Endothelial cell of hepatic sinusoid (primary cell): Measurements from ENCODE around the gene PALLD.

Source experiments
- in situ Hi-C: cut with HindIII; loops from 2 replicates; pipeline ENCODE4 v1.10.0; 2017; ENCODE audit warnings: low sequenced_read_pairs

PALLD gene

DNA sequence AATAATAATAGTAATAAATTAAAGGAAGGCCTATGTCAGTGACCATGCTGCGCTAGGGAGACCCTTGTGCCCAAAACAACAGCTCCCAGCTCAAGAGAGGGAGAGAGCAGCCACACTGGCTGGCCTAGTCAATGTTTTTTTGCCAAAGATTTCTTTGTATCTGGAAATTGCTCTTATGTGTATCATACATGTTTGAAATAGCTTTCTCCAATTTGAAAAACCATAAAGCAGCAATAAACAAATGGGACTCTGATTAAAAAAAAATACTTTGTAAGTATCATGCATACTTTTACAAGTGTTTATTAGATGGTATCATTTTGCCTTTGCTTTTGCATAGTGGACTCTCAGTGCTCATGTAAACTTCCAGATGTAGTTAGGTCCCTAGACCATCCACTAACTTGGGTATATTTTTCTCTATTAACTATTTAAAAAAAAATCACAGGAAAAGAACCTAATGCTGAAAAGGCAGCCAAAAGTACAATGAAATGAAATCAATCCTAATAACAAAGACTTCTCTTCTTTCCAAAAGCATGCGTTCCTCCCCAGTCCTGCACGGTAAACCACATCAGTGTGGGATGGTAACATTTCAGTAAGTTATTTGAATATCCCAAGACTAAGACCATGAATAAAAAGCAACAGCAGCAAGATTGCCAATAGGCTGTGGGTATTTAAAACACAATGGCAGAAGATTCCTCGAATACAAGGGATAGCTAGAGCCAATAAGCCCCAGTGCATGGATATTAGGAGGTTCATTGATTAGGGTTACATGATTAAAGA lies 117.6 kb downstream of the PALLD start:
- in situ Hi-C loops: no loop called here

DNA sequence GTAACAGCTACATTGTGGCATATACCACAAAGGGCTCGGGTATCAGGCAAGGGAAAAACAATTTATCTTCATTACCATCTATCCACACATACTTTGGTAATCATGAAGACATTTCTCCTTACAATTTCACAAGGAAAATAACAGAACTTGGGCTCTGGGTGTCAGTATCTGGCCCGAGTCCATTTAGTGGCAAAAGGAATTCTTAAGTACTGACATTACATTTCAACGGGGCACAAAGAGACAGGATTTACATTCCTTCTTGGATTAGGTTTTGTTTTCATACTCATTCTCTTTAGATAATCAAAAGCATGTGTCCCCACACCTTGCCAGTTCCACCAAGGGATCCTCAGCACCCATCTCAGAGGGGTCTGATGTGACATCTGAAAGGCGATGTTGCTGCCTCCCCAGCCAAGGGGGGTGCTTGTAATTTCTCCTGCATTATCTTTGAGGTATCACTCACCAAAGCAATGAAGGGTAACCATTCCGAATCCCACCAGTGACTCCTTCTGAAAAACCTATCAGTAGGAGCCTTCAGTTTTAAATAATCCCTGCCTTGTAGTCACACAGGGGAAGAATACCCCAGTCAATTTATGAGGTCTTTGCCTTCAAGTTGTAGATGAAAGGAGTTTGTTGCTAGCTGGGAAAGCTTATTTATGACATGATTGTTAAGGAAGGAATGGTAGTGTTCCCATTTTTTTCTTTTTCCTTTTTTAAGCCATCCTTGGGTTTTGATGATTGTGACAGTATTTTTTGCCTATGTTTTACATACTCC lies 118.6 kb downstream of the PALLD start:
- in situ Hi-C loops: no loop called here

DNA sequence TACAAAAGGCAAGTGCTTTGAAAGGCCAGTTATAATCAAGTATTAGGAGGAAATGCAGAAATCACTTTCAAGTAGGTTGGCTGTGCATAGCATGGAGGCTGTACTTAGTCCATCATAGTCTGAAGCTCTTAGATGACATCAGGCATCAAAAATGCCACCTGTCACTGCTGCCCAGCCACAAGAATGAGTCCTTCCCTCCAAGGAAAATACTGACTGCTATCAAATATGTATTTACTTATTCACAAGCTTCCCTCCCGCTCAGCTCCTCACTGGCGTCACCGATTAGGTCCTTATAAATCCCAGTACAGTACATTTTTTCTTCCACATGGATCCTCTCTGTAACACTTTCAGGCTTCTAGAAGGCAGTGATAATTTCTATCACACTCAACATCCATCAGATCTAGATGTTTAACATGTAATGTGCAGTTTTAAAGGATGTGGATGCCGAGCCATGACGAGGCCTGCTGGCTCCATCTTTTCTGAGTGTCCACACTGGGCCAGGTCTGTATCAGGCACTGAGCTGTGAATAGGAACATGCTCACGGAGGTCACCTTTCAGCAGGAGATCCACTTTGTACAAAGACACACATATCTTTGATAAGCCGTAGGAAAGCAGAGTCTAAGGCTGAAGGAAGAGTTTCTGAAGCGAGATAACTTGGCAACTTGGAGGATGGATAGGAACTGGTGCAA lies 121.9 kb downstream of the PALLD start:
- in situ Hi-C loops: no loop called here

DNA sequence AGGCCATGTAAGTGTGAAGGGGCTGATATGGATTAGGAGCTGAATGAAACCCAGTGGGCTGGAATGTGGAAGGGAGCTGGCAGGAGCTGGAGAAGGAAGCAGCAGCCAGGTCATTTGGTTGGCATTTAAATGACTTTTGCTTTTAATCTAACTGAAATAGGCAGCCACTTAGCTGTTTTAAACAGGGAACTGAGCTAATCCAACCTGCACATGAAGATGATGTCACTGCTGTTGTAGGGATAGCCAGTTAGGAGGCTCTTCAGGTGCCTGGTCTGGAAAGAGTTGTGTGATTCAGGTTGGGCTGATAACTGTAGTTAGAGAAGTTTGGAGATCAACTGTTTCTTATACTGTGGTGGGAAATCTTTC lies 122.4 kb downstream of the PALLD start:
- in situ Hi-C loops: no loop called here

DNA sequence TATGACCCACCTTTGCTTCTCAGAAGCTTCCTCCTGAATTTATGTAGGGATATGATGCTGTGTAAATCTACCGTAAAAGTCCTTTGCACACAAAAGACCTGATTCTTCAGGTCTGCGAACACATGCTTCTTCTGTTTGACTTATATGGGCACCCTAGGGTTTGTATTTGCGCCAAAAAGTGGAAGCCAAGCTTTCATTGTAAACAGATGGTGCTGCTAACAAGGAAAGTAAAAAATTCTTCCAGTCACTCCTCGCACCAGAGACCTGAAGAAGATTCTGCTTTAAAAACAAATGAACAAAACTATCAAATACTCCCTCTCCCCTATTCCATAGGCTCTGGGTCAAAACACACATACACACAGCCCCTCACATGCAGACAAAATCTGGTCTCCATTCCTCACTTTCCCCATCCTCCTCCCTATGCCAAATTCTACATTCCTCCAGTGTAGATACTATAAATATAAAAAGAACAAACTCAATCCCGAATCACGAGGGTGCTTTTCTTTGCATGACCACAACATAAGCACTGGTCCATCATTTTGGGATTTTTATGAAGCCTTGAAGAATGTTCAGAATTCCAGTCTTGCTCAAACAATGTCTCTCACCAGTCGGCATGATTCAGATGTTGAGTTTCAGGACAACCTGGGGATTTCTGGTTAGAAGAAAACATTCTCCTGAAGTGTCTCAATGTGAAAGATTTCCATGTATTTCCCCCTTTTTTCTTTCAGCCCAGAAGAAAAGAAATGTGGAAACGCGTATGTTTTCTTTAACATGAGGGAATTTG lies 125.1 kb downstream of the PALLD start:
- in situ Hi-C loops: no loop called here

DNA sequence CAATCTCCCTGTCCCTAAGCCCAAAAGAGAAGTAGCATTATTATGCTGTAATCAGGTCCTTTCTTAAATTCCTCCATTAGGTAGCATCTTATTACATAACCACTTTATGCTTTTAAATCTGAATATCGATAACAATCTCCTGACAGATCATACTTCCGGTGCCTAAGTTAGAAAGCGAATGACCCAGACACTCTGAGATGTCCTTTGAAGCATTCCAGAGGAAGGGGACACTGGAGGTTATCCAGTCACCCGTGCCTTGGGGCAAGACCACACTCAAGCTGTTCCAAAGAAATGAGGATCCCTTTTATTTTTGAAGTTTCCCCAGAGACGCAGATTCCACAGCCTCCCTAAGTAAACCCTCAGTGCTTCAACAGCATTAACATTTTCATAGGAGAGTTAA lies 125.7 kb downstream of the PALLD start:
- in situ Hi-C loops: no loop called here

DNA sequence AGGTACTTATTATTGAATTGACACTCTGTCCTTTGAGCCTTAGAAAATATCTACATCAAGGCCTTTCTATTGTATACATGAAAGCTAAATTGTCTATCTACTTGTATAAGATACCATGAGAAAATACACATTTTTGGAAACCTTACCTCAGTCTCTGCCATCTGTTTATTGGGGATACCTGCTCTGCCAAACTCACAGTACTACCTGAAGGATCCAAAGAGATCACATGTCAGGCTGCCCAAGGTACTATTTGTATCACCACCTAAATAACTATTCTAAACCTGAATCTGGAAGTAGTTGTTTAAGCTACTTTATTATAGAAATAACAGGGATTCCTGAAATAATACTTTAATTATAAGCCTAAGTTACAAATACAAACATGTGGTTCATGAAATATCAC lies 126.2 kb downstream of the PALLD start:
- in situ Hi-C loops: no loop called here

DNA sequence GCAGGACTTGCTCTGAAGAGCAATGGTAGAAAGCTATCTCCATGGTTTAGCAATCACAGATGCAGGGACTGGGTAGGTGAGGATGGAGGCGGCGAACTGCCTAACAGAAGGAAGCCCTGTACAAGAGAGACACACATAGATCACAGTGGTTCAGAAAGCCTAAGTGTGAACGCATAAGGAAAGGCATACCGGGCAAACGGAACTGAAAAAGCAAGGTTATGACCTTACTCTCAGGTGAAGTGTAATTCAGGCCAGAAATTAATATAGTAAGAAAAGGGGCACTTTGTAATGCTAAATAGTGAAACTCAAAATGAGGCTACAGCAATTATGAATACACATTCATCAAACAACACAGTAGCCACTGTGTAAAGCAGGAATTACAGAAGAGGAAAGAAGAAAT lies 126.6 kb downstream of the PALLD start:
- in situ Hi-C loops: no loop called here

DNA sequence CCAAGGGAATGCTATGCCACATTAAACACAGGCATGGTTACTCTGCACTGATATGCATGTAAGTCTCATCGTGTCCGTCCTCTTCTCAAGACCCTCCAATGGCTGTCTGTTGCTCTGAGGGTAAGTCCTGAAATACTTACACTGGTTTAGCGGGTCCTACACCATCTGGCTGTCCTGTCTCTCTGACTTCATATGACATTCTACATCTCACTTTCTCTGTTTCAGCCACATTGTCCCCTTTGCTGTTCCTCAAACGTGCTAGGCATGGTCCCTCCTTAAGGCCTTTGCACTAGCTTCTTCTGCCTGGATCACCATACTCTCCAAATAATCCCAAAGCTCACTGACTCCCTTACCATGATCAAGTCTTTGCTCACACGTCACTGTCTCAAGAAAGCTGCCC lies 131.4 kb downstream of the PALLD start:
- in situ Hi-C loops: no loop called here

DNA sequence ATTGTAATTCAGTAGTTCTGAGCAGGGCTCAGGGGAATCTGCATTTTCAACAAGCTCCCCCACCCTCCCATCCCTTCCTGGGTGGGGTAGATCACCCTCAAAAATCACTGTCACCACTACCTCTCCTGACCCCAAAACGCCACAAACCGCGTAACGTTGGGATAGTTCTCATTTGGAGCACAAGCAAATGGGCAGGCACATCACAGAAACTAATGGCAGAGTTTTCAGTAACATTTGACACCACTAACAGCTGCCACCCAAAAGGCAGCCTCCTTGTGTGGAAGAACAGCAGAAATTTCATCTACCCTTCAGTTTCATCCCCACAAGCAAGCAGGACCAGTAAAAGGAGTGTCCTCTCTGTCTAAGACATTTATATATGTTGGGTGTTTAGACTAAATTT lies 132.7 kb downstream of the PALLD start:
- in situ Hi-C loops: no loop called here

DNA sequence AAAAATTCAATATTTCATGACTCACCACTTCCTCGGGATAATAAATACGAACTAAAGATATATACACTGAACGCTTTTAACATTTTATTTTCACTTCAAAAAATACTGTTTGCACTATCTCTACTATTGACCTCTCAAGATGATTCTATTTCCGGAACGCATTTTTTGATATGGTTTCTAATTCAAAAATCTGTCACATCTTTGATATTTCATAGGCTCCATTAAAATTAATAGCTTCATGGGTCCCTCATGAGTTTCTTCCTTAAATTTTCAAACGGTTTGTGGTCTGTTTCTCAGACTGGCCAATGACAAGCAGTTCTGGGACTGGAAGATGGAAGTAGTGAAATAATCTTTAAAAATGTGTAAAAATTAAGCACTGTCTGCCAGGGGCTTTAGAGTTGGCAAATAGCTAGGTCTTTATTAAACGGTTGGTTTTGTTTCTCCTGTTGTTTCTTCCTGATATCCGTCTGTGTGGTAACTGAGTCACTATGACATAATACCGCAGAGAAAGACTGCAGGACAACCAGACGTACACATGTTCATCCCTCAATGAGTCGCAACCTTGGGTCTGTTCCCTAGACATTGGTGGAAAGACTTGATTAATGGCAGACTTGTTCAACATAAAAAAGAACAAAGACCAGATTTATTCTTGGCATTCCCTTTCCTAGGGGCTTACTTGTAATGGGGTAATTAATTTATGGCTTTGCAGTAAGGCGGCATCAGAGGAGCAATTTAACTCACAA lies 133.8 kb downstream of the PALLD start:
- in situ Hi-C loops: loop anchor here (5.0 kb wide), 2 partner anchors 57 to 82 kb away; no protein-coding TSS in a partner anchor

DNA sequence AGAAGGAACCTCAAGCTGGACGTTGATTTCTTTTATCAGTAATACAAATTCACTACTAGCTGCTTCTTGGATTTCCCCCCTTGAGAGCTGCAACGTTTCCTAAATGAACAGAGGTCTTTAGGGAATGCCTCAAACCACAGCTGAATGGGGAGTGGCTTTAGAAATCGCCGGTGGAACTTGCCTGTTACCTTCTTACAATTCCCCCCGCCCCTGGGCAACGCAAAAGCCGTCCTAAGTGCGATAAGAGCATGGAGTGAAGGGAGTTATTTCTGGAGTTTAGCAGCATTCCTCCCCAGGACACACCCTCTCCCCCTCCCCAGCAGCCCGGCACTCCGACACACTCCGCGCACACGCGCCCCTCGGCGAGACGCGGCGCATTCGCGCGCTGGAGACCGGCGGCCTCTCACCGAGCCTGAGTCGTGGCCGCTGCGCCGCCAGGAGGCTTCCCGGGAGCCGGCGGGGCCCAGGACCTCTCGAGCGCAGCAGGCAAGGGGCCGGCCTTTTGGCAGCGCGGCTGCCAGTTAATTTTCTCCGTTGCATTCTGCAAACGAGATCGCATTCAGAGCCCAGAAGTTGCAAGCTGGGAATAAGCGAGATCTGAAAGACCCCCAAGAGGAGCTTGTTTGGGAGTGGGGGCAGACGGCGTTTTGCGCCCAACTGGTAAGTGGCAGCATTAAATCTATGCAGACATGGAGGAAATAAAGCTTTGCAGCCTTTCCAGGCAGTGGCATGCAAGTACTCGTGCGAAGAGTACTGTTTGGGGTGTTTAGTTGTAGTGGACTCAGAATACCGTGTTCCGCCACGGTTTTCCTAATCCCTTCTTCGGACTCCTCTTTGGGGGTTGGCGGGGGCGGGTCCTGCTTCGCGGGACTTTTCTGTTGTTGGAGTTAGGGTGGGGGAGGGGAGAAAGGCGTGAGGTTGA lies 134.7 kb downstream of the PALLD start:
- in situ Hi-C loops: loop anchor here (5.0 kb wide), 2 partner anchors 56 to 81 kb away; no protein-coding TSS in a partner anchor

DNA sequence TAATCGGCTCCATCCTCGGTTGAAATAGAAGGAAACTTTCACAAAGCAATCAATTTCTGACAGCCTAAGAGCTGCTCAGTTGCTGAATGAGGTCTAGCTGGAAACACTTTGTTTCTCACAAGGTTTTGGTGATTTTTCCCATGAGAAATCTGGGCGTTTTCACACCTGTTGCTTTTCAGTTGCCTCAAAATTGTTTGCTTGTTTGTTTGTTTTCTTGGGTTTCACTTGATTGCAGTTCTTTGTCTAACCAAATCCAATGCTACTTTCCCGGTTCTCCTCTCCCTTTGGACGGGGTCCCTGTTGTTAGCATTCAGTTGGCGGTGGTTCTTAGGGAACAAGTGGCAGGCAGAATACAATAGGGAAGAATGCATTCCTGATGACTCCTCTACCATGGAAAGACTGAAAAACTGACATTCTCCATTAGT lies 135.5 kb downstream of the PALLD start:
- in situ Hi-C loops: loop anchor here (5.0 kb wide), 2 partner anchors 55 to 80 kb away; no protein-coding TSS in a partner anchor

DNA sequence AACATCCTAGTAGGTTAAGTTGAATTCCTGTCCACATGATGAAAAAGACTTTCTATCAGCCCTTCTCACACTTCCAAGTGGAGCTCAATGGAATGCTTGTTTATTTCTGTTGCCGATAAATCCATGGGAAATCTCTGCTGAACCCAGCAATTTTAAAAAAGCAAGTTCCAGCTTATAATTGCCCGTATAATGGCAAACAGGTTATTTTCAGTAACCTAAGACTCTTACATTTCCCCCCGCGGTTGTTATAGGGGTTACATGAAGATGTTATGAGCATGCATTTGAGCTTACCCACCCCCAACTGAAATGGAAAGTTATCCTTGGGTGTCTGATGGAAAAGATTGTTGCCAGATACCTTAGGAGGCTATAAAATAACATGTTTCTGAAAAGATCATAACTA lies 136.2 kb downstream of the PALLD start:
- in situ Hi-C loops: loop anchor here (5.0 kb wide), 2 partner anchors 54 to 79 kb away; no protein-coding TSS in a partner anchor

DNA sequence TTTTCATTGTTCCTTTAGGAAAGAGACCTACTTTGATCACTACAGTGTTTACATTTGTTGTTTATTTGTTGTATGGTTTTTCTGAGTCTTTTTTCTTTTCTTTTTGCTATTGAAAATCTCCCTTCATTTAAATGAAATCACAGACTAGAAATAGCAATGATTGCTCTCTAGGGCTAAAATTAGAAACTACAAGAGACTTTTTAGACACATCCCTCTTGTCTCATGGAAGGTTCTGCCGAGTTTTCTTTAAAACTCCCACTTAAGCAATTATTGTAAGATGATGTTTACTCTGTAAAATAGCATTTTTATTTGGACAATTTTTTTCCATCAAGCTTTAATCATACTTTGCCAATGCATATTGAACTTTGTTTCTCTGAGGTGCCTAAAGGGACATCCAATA lies 136.6 kb downstream of the PALLD start:
- in situ Hi-C loops: loop anchor here (5.0 kb wide), 2 partner anchors 54 to 79 kb away; no protein-coding TSS in a partner anchor

DNA sequence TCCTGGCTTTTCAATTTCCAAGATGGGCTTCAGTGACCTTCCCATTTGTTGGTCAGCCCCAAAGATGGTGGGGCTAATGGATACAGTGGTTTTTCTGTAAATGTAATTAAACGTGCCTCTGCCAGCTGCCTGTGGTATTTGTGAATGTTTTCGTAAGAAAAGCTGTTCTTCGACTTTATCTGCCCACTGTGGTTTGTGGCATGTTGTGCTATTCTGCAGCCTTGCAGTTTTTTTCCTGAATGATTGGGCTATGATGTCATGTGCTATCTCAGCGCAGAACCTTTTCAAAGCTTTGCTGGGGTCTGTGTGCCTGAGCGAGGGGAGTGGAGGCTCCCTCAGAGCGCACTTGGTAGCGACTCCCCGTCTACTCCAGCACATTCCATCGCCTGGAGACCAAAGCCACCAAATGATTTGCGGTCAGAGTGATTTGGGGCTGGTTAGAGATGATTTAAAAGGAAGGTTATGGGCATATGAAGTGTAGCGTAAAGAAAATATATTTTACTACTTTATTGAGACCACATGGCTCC lies 137.5 kb downstream of the PALLD start:
- in situ Hi-C loops: loop anchor here (5.0 kb wide), 2 partner anchors 53 to 78 kb away; no protein-coding TSS in a partner anchor

DNA sequence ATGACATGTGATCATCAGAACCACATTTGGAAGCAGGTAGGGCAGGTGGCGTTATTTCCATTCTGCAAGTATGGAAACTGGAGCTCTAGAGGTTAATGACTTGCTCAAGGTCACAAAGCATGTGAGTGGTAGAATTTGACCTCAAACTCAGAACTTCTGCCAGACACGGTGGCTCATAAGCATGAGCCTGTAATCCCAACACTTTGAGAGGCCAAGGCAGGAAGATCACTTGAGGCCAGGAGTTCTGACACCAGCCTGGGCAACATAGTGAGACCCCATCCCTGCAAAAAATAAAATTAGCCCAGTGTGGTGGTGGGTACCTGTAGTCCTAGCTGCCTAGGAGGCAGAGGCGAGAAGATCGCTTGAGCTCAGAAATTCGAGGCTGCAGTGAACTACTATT lies 139.2 kb downstream of the PALLD start:
- in situ Hi-C loops: no loop called here

DNA sequence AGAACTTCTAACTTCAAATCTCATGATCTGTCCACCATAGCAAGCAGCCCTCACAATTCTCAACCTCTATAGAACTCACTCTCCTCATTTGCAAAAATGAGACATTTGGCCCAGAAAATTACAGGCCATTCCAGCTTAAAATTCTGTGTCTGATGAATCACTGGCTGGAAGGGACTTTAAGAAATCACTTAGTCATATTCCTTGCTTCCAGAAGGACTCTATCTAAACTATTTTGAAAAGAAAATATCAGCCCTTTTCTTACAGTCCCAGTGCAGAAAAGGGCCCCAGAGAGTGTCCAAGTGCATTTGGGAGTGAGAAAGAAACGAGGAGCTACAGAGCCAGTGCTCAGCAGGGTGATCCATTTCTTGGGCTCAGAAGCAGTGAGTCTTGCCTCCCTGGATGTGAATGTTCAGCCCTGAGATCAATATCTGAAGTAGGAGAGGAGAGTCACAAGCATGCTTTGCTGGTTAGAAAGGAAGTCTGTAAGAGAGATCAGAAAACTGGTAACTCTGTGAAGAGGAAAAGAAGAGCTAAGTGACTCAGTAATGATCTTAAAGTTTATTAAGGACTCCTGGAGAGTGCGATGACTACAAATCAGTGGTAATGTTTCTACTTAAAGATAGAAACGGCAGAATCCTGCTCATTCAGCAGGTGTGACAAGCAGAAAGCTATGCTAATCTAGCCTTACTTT lies 139.8 kb downstream of the PALLD start:
- in situ Hi-C loops: no loop called here
